ENCODE measurements around the gene ATP2A1.

Gene ATP2A1

GRCh38 chr16:28878083-28878926 is at the start of gene ATP2A1:
Gene ATP2A1 (plus strand): TSS chr16:28878488. CDS start chr16:28878672, 184 bp downstream.
- DNase-seq, result no peak

- DNase-seq, result no peak
Measured at GRCh38 chr16:28829747-28830146, 48.5 kb upstream of the ATP2A1 start.

- no peak for DNase-seq
Measured at GRCh38 chr16:28830531-28830930, 47.8 kb upstream of the ATP2A1 start.

GRCh38 chr16:28834349-28834748 is 43.9 kb upstream of the ATP2A1 start:
- no peak for DNase-seq

GRCh38 chr16:28834873-28835863 is 43.1 kb upstream of the ATP2A1 start:
- no peak for DNase-seq

- no peak for DNase-seq
Measured at GRCh38 chr16:28835864-28836760, 42.2 kb upstream of the ATP2A1 start.

GRCh38 chr16:28836761-28837064 is 41.6 kb upstream of the ATP2A1 start:
- DNase-seq, result no peak

- no peak for DNase-seq
Measured at GRCh38 chr16:28837672-28838557, 40.4 kb upstream of the ATP2A1 start.

GRCh38 chr16:28838558-28838918 is 39.8 kb upstream of the ATP2A1 start:
- no peak for DNase-seq

GRCh38 chr16:28839004-28839639 is 39.2 kb upstream of the ATP2A1 start:
- no peak for DNase-seq

- no peak for DNase-seq
Measured at GRCh38 chr16:28839899-28840298, 38.4 kb upstream of the ATP2A1 start.

- DNase-seq, result no peak
Measured at GRCh38 chr16:28842696-28843095, 35.6 kb upstream of the ATP2A1 start.

GRCh38 chr16:28843766-28844165 is 34.5 kb upstream of the ATP2A1 start:
- no peak for DNase-seq

- no peak for DNase-seq
Measured at GRCh38 chr16:28844226-28844885, 33.9 kb upstream of the ATP2A1 start.

GRCh38 chr16:28845293-28845692 is 33.0 kb upstream of the ATP2A1 start:
- DNase-seq, result peak; percentile 39

- DNase-seq, result no peak
Measured at GRCh38 chr16:28845761-28846079, 32.6 kb upstream of the ATP2A1 start.

- DNase-seq, result peak; percentile 99
Measured at GRCh38 chr16:28846080-28846932, 32.0 kb upstream of the ATP2A1 start, which contains the start of gene TUFM. Gene TUFM (minus strand): TSS chr16:28846348. CDS start chr16:28846269, 79 bp downstream.

- no peak for DNase-seq
Measured at GRCh38 chr16:28846933-28847273, 31.4 kb upstream of the ATP2A1 start.

- no peak for DNase-seq
Measured at GRCh38 chr16:28858421-28858820, 19.9 kb upstream of the ATP2A1 start.

GRCh38 chr16:28859326-28859725 is 19.0 kb upstream of the ATP2A1 start:
- DNase-seq, result no peak

All from CD4-positive, alpha-beta T cell treated with Interleukin-21 for 1 hour (primary cell).